ENCODE results near the gene TENM3.

TENM3 gene

DNA sequence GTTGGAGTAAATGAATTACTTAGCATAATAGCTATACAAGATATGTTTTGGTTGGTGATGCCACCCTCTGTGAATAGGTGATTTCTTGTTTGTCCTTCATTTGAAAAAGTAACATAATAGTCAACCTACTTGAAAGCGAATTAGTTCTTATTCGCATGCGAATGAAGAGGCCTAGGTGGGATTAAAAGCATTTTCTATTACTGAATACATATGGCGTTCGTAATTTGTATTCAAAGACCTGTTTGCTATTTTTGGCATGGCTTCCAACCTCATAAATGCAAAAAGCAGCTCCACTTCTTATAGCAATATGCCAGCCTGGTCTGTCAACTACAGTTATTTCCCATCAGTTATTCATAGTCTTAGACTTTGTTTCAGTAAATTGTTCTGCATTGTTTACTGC, 261.3 kb downstream of the TENM3 start:
- no peak for ATAC-seq
- TF ChIP-seq ARNTL (CRISPR knock-in tag; IDR thresholded peaks at IDR 0.05; ENCODE audit: borderline replicate concordance, low read depth) = no peak
- no peak for TF ChIP-seq ZC3H10 (CRISPR knock-in tag; IDR thresholded peaks at IDR 0.05)
- TF ChIP-seq ZNF565 (CRISPR knock-in tag; conservative IDR thresholded peaks at IDR 0.05; ENCODE audit: low read depth) = no peak
- no peak for TF ChIP-seq SNAI2 (CRISPR knock-in tag; IDR thresholded peaks at IDR 0.05)
- no peak for TF ChIP-seq RARB (CRISPR knock-in tag; IDR thresholded peaks at IDR 0.05)
- TF ChIP-seq GLIS3 (CRISPR knock-in tag; IDR thresholded peaks at IDR 0.05) = no peak

DNA sequence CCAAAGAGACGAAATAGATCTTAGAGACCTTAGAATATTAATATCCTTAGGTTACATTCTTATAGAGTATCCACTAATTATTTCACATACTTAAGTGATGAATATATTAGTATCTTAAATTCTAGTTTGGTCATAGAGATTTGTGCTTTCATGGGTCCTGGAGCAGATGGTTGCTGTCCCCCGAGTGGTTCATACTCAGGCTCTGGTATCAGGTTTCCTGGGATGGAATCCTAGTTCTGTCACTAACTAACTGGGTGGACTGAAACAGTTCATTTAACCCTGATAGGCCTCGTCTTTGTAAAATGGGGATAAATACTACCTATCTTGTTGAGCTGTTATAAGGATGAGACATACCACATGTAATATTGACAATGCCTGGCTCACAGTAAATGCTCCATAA, 264.6 kb downstream of the TENM3 start:
- no peak for TF ChIP-seq SNAI2 (CRISPR knock-in tag; IDR thresholded peaks at IDR 0.05)
- no peak for TF ChIP-seq OSR1 (CRISPR knock-in tag; IDR thresholded peaks at IDR 0.05)
- TF ChIP-seq ZC3H10 (CRISPR knock-in tag; IDR thresholded peaks at IDR 0.05) = no peak
- no peak for ATAC-seq

DNA sequence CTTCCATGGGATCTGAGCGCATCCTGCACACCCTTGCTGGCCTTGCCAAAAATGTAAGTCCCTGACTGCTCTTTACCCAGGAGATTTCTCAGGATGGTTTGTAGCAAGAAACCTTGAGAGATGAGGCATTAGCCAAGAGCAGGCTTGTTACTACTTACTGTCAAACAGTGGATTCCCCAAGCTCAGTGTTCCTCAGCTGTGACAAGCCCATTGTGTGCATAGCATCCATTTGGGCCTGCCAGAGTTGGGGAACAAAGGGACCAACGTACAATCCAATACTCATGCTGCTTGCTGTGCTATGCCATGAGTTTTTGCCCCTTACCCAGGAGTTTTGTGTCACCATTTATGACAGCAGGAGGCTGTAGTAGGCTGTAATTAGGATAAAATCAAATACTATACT, 267.6 kb downstream of the TENM3 start:
- no peak for ATAC-seq
- no peak for TF ChIP-seq ZNF565 (CRISPR knock-in tag; conservative IDR thresholded peaks at IDR 0.05; ENCODE audit: low read depth)
- TF ChIP-seq, protein P1, sequence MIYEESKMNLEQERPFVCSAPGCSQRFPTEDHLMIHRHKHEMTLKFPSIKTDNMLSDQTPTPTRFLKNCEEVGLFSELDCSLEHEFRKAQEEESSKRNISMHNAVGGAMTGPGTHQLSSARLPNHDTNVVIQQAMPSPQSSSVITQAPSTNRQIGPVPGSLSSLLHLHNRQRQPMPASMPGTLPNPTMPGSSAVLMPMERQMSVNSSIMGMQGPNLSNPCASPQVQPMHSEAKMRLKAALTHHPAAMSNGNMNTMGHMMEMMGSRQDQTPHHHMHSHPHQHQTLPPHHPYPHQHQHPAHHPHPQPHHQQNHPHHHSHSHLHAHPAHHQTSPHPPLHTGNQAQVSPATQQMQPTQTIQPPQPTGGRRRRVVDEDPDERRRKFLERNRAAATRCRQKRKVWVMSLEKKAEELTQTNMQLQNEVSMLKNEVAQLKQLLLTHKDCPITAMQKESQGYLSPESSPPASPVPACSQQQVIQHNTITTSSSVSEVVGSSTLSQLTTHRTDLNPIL (CRISPR knock-in tag; IDR thresholded peaks at IDR 0.05; ENCODE audit: low read depth) = no peak
- no peak for TF ChIP-seq SNAI2 (CRISPR knock-in tag; IDR thresholded peaks at IDR 0.05)
- no peak for TF ChIP-seq BACH2 (CRISPR knock-in tag; IDR thresholded peaks at IDR 0.05; ENCODE audit: borderline replicate concordance)
- no peak for TF ChIP-seq TCF4 (CRISPR knock-in tag; IDR thresholded peaks at IDR 0.05; ENCODE audit: borderline replicate concordance)
- TF ChIP-seq, protein P2, sequence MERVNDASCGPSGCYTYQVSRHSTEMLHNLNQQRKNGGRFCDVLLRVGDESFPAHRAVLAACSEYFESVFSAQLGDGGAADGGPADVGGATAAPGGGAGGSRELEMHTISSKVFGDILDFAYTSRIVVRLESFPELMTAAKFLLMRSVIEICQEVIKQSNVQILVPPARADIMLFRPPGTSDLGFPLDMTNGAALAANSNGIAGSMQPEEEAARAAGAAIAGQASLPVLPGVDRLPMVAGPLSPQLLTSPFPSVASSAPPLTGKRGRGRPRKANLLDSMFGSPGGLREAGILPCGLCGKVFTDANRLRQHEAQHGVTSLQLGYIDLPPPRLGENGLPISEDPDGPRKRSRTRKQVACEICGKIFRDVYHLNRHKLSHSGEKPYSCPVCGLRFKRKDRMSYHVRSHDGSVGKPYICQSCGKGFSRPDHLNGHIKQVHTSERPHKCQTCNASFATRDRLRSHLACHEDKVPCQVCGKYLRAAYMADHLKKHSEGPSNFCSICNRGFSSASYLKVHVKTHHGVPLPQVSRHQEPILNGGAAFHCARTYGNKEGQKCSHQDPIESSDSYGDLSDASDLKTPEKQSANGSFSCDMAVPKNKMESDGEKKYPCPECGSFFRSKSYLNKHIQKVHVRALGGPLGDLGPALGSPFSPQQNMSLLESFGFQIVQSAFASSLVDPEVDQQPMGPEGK (CRISPR knock-in tag; IDR thresholded peaks at IDR 0.05; ENCODE audit: borderline replicate concordance) = no peak
- TF ChIP-seq ZNF70 (CRISPR knock-in tag; IDR thresholded peaks at IDR 0.05) = no peak
- no peak for TF ChIP-seq ZNF8 (CRISPR knock-in tag; IDR thresholded peaks at IDR 0.05)
- TF ChIP-seq, protein P3, sequence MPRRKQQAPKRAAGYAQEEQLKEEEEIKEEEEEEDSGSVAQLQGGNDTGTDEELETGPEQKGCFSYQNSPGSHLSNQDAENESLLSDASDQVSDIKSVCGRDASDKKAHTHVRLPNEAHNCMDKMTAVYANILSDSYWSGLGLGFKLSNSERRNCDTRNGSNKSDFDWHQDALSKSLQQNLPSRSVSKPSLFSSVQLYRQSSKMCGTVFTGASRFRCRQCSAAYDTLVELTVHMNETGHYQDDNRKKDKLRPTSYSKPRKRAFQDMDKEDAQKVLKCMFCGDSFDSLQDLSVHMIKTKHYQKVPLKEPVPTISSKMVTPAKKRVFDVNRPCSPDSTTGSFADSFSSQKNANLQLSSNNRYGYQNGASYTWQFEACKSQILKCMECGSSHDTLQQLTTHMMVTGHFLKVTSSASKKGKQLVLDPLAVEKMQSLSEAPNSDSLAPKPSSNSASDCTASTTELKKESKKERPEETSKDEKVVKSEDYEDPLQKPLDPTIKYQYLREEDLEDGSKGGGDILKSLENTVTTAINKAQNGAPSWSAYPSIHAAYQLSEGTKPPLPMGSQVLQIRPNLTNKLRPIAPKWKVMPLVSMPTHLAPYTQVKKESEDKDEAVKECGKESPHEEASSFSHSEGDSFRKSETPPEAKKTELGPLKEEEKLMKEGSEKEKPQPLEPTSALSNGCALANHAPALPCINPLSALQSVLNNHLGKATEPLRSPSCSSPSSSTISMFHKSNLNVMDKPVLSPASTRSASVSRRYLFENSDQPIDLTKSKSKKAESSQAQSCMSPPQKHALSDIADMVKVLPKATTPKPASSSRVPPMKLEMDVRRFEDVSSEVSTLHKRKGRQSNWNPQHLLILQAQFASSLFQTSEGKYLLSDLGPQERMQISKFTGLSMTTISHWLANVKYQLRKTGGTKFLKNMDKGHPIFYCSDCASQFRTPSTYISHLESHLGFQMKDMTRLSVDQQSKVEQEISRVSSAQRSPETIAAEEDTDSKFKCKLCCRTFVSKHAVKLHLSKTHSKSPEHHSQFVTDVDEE (CRISPR knock-in tag; IDR thresholded peaks at IDR 0.05) = no peak
- no peak for TF ChIP-seq ZFP30 (CRISPR knock-in tag; IDR thresholded peaks at IDR 0.05)
- no peak for TF ChIP-seq CSDC2 (CRISPR knock-in tag; IDR thresholded peaks at IDR 0.05)
- TF ChIP-seq, protein P4, sequence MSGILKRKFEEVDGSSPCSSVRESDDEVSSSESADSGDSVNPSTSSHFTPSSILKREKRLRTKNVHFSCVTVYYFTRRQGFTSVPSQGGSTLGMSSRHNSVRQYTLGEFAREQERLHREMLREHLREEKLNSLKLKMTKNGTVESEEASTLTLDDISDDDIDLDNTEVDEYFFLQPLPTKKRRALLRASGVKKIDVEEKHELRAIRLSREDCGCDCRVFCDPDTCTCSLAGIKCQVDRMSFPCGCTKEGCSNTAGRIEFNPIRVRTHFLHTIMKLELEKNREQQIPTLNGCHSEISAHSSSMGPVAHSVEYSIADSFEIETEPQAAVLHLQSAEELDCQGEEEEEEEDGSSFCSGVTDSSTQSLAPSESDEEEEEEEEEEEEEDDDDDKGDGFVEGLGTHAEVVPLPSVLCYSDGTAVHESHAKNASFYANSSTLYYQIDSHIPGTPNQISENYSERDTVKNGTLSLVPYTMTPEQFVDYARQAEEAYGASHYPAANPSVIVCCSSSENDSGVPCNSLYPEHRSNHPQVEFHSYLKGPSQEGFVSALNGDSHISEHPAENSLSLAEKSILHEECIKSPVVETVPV (CRISPR knock-in tag; IDR thresholded peaks at IDR 0.05) = no peak
- no peak for TF ChIP-seq ESRRG (CRISPR knock-in tag; IDR thresholded peaks at IDR 0.05)
- no peak for TF ChIP-seq RARB (CRISPR knock-in tag; IDR thresholded peaks at IDR 0.05)
- TF ChIP-seq ZC3H10 (CRISPR knock-in tag; IDR thresholded peaks at IDR 0.05) = no peak
- TF ChIP-seq, protein P5, sequence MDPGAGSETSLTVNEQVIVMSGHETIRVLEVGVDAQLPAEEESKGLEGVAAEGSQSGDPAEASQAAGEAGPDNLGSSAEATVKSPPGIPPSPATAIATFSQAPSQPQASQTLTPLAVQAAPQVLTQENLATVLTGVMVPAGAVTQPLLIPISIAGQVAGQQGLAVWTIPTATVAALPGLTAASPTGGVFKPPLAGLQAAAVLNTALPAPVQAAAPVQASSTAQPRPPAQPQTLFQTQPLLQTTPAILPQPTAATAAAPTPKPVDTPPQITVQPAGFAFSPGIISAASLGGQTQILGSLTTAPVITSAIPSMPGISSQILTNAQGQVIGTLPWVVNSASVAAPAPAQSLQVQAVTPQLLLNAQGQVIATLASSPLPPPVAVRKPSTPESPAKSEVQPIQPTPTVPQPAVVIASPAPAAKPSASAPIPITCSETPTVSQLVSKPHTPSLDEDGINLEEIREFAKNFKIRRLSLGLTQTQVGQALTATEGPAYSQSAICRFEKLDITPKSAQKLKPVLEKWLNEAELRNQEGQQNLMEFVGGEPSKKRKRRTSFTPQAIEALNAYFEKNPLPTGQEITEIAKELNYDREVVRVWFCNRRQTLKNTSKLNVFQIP (CRISPR knock-in tag; IDR thresholded peaks at IDR 0.05; ENCODE audit: borderline replicate concordance, low read depth) = no peak
- no peak for TF ChIP-seq ARNTL (CRISPR knock-in tag; IDR thresholded peaks at IDR 0.05; ENCODE audit: borderline replicate concordance, low read depth)
